NCI-H1092 (cell line): ENCODE data around the gene VPS26B.
"Not testable (repeated sequence)": the region's sequence is repeated elsewhere in the genome, so short reads cannot be mapped to it uniquely, and the experiment has no call there.

ENCODE experiments used
- DNase-seq: peaks from one replicate; lab custom pipeline; 2025; lab: John Stamatoyannopoulos, UW

VPS26B gene

GRCh38 chr11:134281635-134282034 lies 57.2 kb downstream of the VPS26B start:
- not testable (repeated sequence) for DNase-seq

DNA sequence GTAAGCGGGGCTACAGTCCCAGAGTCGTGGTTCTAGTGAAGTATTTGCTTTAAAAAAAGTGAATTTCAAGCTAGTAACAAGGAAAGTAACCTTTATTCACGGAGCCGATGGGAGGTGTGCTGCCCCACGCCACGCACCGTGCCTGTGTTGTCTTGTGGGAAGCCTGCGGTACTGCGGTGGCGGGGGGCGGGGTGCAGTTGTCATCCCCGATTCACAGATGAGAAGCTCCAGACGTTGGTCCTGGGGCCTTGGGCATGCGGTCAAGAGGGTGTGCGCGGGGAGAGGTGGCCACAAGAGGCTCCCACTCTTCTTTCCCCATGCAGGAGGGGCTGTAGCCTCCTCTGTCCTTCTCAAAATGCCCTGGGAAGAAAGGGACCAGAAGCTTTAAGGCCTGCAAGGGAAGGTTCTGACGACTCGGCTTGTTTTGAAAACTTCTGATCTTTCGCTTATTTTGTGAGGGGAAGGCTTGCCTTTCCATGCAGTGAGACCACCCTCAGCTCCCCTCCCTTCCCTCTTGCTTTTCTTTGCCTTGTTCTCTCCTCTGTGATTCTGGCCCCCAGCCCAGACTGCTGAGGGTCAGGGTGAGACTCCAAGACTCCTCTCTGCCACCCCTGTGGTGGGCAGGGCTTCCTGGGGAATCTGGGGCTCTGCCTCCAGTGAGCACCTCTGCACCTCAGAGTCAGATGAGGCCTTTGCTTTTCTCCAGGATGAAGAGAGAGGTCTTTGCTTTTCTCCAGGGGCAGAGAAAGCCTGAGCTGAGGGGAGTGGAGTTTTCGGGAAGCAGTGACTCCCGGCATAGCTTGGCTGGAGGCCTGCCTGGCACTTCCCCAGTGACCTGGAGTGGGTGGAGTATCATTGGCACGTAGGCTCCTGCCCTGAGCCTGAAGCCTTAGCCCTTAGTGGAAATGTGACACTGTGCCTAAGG lies 57.9 kb downstream of the VPS26B start:
- no peak for DNase-seq

DNA sequence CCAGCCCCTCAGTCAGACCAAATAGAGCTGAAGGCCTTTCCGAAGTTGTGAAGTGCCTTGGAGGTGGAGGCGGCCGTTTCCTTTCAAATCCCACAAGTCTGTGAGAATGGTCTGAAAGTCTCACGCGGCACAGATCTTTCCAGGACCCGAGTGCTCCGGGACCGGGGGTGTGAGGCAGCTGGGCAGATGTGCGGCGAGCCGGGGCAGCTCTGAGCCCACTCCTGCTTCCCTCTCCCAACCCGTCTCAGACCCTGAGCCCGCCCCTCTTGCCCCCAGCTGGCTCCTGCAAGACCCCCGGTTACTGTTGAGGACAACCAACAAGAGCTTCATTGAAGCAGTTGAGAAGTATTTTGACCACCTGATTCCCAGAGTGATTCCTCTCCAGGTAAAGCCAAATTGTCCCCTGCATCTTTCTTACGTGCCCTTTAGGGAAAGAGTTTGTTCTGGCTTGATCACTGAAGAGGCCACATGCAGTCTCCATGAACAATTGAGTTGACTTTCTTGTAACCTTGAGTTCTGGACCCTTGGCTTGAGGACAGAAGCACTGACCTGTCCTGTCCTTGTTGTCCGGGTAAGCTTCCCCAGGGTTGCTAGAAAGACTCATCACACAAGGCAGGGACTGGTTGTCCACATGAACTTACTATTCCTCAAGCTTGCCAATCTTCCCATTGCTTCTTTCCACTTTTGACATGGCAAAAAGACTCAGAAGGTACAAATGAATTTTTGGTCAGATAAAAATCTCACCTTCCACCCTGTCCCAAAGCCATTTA lies 59.2 kb downstream of the VPS26B start:
- DNase-seq, result no peak

DNA sequence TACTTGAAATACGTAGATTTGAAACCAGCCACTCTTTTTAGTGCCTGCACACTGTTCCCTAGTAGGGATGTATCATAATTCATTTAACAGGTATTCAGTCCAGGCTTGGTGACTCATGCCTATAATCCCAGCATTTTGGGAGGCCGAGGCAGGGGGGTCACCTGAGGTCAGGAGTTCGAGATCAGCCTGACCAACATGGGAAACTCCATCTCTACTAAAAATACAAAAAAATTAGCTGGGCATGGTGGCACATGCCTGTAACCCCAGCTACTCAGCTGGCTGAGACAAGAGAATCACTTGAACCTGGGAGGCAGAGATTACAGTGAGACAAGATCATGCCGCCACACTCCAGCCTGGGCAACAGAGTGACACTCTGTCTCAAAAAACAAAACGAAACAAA lies 59.9 kb downstream of the VPS26B start:
- DNase-seq, result not testable (repeated sequence)

- DNase-seq, result no peak
These were observed 63.1 kb downstream of the VPS26B start for GRCh38 chr11:134287561-134287960.

DNA sequence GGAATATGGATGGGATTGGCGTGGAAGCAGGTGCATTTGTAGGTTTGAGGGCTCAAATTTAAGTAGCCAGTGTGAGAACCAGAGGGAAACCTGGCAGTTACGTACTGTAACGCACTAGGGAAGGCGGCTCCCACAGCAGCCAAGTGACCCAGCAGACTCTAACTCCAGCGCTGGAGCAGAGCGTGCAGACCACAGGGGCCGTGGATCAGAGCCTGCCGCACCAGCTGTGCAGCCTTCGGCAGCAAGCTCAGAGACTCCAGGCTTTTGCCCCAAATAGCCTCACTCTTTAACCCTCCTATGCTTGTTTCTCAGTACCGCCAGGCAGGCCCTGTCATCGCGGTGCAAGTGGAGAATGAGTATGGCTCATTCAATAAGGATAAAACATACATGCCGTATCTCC lies 64.0 kb downstream of the VPS26B start:
- DNase-seq, result no peak

DNA sequence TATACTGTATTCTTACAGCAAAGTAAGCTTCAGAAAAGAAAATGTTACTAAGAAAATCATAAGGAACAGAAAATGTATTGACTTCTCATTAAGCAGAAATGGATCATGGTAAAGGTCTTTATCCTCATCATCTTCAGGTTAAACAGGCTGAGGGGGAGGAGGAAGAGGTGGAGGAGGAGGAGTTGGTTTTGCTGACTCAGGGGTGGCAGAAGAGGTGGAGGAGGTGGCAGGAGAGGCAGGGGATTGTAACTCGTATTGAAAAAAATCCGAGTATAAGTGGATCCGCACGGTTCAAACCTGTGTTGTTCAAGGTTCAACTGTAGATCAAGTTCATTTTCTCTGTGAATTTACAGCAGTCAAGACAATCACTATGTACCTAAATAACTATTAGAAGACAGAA lies 64.7 kb downstream of the VPS26B start:
- DNase-seq, result no peak

DNA sequence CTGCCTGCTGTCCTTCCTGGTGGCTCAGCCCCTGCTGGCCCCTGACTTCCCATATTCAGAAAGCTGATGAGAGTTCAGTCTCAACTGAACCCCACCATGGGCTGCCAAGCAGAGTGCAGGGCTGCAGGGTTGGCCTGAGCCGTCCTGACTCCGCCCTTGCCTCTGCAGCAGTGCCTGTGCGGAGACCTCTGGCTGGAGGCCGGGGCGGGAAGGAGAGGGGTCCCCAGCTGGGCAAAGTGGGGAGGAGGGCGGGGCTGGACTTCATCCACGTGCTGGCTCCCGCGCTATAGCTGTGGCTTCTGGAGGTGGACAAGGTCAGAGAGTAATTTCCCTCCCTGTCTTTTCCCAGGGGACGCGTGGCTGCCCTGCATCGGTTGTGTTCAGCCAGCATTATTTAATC lies 65.3 kb downstream of the VPS26B start:
- DNase-seq, result no peak

DNA sequence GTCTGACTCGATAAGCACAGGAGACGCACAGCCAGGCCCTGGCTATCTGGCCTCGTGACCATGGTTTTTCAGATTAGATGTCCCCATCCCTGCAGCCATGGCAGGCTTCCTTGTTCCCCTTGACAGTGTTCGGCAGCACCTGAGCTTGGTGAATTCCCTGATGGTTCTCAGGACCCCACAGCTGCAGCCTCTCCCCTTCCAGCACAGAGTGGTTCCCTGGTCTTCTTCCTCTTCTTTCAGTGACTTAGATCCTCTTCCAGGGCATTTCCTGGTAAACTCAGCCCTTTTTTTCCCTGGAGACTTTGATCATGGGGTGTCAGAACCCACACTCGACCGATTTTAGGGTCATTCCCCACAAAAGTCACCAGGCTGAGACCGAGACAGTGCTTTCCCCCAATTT lies 66.2 kb downstream of the VPS26B start:
- DNase-seq, result no peak

DNA sequence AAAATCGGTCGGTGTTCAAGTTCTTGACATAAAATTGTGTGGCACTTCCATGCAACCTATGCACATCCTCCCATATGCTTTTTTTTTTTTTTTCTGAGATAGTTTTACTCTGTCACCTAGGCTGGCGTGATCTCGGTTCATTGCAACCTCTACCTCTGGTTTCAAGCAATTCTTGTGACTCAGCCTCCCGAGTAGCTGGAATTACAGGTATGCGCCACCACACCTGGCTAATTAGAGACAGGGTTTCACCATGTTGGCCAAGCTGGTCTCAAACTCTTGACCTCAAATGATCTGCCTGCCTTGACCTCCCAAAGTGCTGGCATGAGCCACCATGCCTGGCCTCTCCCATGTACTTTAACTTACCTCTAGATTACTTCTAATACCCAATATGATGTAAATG lies 66.7 kb downstream of the VPS26B start:
- no peak for DNase-seq

GRCh38 chr11:134292661-134293060 lies 68.2 kb downstream of the VPS26B start:
- DNase-seq, result no peak

DNA sequence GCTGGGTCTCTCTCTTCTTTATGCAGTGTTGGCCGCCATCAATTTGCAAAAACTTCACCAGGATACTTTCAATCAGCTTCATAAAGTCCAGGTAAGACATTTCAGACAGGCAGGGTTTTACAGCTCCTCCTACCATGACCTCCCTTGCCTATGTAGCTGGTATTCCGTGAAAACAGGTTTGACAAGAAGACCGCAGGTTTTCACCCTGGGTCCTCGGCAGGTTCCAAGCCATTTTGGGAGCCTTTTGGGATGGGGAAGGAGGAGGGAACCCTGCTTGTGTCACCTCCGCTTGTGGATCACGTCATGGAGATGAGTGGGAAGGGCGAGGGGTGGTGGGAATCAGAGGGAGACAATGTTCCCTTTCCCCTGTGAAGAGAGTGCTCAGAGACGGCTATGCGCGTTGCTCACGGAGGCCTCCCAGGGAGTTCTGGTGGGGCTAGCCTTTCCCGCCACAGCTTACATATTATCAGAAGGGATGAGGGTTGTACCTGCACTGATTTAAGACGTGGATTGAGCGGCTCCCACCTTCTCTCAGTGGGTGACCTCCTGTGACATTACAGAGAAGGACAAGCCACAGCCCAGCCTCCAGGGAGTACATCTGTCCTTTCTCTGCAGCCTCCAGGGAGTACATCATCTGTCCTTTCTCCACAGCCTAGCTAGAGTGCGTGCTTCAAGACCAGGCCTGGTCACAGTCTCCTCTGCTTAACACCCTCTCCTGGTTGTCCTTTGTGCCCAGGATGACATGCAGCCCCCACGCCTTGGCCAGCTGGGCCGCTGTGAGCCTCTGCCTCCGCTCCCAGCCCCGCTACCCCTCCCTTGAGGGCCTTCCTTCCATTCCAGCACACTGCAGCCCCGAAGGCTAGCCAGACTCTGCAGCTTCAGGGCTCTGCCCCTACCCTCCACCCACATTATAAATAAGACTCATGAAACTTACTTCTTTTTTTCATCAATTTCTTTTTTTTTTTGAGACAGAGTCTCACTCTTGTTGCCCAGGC lies 68.9 kb downstream of the VPS26B start:
- DNase-seq, result no peak

DNA sequence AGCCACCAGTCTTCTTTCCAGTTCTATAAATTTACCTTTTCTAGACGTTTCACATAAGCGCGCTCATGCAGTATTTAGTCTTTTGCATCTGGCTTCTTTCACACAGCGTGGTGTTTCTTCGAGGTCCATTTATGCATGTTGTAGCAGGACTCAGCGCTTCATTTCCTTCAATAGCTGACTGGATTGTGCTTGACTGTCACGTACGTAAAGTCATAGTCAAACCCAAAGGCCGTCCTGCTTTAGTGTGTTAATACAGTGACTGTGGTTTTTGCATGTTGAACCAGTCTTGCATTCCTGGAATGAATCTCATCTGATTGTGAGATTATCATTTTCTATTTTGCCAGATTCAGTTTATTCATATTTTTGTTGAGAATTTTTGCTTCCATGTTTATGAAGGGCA lies 70.2 kb downstream of the VPS26B start:
- no peak for DNase-seq
